Effector CD4-positive, alpha-beta T cell (primary cell): ENCODE results near the gene TMEM247.
A peak's percentile ranks its signal among the peaks of the same experiment; 100 is the strongest.
"Not testable (repeated sequence)": the region's sequence is repeated elsewhere in the genome, so short reads cannot be mapped to it uniquely, and the experiment has no call there.

Experiments
- DNase-seq: peaks from one replicate; pipeline ENCODE4 v3.0.0-alpha.2; 2020

TMEM247 gene

DNA sequence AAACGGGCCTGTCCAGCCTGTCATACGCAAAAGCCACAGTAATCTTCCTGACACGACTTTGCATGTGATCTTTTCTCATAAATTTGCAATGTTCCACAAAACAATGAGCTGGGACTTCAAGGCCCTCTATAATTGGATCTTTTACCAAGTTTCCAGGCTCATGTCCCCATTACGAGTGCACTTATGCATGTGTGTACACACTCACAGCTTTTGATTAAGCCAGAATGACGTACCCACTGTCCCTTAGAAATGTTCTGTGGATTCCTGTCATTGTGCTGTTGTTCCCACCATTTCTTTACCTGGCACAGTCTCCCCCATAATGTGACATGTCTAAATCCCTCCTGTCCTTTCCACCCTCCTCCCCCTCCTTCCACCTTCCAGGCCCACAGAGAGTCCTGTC, 19.7 kb upstream of the TMEM247 start:
- no peak for DNase-seq

DNA sequence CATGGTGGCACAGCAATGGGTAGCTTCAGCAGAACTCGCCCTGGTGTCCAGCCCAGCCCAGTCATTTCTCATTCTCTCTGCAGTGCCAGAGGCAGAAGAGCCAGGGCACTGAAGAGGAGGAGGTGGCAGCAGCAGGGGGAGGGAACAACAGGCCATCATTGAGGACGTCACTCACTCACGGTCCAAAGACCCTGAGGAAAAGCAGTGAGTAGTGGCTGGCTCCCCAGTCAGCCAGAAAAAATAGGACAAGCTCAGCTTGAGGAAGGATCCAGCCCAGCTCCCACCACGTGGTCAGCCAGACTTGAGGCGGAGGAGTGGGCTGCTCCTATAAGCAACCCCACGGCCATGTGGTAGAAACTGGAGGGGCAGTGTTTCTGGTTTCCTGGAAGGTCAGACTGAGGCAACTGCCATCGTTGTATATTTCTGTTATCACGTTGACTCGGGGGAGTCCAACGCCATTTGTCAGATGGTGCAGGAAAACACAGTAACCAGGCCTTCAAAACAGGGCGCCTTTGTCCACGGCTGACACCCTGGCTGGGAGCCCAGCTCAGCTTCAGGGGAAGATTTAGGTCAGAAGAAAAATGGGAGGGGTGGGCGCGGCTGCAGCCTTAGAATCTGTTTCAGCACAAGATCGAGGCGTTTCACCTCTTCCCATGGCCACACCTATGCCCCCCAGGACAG, 19.0 kb upstream of the TMEM247 start:
- DNase-seq: no peak

DNA sequence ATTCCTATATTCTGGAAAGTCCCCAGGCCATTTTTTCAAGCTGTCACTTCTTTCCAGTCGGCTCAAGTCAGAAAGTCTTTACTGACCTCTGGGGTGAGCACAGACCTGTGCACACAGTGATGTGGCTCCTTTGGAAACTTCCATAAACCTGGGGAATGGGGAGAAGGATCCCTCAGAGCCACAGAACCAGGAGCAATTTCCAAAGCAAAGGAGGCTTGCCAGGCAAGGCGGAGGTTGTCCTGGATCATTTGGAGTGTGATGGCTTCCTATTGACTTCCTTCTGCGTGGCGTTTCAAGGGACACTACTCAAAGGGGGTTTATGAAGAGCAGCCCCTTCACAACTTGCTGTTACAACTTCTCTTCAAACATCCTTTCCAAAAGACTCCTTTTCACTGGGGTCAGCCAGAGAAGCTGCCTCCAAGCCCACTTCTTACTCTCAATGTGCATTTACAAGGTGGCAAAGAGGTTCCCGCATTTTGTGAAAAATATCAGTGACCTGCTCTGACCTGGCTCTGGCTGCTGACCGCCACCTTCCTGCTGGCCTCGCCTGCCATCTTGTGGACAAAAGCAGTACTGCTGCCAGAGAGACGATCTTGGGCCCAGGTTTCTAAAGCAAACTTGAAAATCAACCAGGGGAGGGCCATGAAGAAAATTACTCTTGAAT, 18.2 kb upstream of the TMEM247 start:
- DNase-seq: peak; percentile 64

DNA sequence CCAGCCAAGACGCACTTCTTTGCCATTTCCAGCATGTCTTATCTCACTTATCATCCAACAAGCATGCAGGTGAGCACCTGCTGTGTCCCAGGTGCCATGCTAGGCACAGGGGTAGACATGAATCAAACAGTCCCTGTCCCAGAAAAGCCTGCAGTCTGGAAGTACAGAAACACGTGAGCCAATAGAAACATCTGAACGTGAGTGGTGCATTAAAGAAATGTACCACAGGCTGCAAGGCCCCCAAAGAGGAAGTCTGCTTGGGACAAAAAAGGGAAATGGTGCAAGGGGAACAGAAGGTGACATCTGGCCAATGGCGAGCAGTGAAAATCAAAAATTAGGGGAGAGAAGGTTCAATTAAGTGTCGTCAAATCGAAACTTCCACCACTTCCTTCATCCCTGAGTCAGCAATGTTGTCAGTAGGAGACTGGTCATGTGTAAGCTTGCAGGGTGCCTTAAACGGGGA, 17.6 kb upstream of the TMEM247 start:
- DNase-seq: no peak

DNA sequence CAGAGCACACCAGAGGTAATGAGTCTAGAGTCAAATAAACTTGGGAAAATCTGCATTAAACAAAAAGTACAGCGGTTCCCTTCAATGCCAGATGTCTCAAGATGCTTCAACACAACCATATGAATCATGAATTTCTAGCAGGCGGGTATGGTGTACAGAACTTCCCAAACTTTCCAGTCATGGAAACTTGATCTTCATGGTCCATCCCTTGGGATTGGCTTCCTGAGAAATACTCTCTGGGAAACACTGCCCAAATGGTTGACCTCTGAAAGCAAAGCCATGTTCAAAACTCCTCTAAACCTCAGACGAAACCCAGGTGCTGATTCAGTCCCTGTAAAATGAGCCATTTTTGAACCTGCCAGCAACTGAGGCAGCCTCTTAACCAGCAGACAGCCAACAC, 16.4 kb upstream of the TMEM247 start:
- no peak for DNase-seq

DNA sequence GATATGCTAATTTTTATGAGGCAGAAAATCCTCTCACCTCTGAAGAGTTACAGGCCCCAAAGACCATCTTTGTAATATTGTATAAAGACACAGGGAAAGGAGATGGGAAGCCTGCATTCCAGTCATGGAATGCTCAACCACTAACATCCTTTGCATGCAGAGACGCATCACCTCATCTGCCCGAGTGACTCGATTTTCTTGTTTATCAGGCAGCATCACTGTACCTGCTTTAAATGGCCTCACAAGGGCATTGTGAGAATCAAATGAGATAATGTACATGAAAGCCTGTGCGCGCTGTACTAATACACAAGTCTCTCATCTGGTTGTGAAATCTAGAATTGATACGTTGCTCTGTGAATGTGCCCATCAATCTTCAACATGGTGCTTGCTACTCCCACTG, 10.2 kb upstream of the TMEM247 start:
- no peak for DNase-seq

DNA sequence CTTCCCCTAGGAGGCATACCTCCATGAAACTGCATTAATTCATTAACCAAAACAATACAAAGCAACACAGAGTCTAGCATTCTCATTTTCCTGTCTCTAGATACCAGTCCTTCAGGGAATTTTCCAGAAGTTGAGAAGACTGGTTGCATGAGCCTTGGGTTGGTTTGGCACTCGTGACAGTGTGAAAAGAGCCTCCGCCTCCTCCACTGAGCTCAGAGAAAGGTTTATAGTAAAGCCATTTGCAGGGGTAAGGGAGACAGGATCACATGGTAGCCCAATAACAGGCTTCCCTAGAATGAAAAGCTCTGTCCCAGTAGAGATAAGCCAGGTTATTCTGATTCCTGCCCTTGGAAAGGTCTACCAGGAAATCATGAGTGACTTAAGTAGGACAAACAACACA, 9.7 kb upstream of the TMEM247 start:
- no peak for DNase-seq

DNA sequence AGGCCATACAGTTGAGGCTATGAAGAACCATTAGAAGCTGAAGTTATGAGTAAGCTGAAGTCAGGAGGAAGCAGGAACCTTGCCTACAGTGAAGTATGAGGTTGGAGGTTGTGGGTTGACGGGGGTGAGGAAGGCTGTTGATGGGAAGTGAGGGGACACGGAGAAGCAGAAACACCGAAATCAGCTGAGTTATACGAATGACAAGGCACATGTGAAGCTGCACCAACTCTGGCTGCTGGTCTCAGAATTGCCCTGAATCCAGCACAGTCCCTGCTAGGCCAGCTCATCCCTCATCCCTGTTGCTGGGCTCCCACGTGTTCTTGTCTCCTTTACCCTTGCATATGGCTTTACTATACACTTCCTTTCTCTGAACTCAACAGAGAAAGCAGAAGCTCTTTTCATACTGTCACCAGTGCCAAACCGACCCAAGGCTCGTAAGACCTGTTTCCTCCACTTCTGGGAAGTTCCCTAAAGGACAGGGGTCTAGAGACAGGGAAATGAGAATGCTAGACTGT, 9.2 kb upstream of the TMEM247 start:
- no peak for DNase-seq

DNA sequence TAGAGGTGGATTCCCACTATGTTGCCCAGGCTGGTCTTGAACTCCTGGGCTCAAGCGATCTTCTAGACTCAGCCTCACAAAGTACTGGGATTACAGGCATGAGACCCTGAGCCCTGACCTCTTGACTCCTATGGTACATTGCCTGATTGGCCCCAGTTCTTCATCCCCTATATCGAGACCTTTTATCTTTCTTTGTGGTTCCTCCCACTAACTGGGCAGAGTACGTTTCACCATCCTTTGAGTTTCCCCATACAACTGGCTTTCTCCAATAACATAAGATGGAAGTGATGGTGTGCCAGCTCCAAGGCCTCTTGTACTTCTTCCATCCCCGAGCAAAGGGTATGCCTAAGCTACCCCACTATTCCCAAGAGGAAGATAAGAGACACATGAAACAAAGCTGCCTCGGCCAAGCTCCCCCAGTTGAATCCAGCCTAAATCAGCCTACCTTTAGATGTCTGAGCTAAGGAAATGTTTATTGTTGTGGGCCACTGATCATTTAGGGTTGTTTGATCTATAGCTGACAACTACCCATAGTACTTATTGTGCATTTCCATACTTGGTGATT, 8.3 kb upstream of the TMEM247 start:
- DNase-seq: no peak

DNA sequence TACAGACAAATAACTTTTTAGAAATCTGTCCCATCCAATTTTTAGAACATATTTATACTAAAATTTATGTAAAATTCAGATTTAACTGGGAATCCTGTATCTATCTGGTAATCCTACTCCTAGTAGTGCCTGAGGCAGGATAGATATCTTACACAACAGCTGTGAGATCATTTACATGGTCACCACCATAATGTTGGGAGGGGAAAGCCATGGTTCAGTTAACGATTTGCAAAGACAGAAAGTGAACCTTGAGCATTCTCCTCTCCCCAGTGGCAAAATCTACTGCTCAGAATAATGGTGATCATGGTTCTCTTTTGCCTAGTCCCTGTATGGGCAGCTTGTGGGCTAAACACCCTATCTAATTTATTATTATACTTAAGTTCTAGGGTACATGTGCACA, 7.7 kb upstream of the TMEM247 start:
- DNase-seq: no peak

DNA sequence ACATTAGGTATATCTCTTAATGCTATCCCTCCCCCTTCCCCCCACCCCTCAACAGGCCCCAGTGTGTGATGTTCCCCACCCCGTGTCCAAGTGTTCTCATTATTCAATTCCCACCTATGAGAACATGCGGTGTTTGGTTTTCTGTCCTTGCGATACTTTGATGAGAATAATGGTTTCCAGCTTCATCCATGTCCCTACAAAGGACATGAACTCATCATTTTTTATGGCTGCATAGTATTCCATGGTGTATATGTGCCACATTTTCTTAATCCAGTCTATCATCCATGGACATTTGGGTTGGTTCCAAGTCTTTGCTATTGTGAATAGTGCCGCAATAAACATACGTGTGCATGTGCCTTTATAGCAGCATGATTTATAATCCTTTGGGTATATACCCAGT, 7.2 kb upstream of the TMEM247 start:
- DNase-seq: not testable (repeated sequence)

DNA sequence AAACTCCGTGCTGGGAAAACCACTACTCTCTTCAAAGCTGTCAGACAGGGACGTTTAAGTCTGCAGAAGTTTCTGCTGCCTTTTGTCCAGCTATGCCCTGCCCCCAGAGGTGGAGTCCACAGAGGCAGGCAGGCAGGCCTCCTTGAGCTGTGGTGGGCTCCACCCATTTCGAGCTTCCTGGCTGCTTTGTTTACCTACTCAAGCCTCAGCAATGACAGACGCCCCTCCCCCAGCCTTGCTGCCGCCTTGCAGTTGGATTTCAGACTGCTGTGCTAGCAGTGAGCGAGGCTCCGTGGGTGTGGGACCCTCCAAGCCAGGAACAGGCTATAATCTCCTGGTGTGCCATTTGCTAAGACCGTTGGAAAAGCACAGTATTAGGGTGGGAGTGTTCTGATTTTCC, 1.9 kb upstream of the TMEM247 start:
- not testable (repeated sequence) for DNase-seq

DNA sequence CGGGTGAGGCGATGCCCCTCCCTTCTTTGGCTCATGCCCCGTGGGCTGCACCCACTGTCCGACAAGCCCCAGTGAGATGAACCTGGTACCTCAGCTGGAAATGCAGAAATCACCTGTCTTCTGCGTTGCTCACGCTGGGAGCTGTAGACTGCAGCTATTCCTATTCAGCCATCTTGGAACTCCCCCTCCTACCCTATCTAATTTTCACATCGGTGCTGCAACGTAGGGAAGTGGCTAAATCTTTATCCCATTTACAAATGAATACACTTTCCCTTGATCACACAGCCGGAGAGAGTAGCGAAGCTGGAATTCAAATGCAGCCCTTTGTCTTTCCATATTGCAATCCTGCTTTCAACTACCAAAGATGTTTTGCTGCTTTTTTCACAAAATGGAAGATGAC, 1.4 kb upstream of the TMEM247 start:
- no peak for DNase-seq

DNA sequence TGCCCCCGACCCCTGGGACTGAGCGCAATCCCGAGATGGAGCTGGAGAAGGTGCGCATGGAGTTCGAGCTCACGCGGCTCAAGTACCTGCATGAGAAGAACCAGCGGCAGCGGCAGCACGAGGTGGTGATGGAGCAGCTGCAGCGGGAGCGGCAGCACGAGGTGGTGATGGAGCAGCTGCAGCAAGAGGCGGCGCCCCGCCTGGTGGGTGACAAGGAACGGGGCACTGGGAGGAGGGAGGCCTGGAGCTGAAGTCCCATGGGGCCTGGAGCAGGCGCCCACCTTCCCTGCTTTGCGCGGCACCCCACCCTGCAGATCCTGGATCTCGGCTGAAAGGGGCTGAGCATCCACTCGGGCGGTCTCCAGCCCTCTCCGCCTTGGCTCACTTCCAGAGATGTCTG, 1.2 kb downstream of the TMEM247 start:
- DNase-seq: no peak

DNA sequence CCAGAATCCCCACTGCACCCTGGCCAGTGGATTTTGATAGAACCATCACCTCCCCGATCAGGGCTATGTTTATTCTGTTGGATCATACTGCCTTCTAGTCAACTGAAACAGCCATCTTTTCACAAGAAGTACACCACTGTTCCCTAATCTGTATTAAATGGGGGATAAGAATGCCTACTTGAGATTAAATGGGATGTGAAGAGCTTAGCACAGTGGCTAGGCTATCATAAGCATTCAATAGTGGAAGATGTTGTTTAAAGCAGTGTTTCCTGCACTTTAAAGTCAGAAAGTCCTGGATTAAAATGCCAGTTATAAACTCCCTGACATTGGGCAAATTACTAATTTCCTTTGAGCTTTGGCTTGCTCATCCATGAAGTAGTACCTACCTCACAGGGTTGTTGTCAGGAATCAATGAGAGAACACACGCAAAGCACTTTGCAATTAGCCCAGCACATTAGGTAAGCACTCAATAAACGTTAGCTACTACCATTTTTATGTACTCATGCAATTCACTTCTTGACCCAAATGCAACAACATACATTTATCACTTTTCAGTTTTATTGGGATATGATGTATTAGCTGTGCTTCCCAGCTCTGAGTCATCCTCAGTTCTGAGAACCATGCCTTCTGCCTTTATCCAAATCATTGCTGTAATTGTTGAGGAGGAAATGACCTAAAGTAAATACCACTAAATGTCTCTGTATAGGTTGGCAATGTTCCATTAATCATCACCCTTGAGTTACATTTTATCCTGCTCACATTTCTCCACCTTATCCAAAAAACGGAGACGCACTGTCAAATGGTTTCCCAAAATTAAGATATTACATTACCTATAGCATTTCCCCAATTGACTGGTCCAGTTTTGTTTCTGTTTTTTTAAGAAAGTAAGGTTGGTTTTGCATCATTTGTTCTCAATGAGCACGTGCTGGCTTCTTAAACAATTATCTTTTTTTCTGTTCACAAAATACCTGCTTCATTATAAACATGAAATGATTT, 2.1 kb downstream of the TMEM247 start:
- DNase-seq: no peak

DNA sequence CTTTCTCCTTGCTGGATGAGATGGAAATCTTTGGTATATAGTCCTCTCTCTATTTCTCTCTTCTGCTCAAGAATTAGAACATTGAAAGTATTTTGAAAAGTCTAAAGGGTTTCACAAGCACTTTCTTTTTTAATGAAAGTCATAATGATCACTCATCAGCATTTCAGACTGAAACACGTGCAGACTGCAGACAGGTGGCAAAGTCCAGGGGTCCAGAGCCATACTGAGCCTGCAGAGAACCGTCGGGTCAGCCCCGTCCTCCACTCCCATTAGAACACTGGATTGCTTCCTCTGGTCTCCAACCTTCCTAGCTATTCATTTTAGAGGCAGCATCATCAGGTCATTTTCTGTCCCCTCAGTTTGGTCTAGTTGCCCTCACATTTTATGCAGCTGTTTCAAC, 3.1 kb downstream of the TMEM247 start:
- DNase-seq: no peak

DNA sequence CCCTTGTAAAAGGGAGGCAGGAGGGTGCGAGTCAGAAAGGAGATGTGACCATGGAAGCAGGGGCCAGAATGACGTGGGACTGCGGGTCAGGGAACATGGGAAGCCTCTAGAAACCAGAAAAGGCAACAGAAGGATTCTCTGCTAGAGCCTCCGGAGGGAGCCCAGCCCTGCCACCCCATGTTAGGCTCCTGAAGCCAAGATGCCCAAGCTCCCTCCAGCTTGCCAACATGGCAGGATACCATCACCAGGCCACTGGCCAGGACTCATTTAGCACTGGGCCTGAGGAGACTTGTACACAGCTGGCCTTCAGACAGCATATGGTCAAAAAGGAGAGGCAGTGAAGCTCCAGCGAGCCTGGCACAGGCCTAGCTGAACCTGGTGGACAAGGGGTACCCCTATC, 5.6 kb downstream of the TMEM247 start:
- no peak for DNase-seq

DNA sequence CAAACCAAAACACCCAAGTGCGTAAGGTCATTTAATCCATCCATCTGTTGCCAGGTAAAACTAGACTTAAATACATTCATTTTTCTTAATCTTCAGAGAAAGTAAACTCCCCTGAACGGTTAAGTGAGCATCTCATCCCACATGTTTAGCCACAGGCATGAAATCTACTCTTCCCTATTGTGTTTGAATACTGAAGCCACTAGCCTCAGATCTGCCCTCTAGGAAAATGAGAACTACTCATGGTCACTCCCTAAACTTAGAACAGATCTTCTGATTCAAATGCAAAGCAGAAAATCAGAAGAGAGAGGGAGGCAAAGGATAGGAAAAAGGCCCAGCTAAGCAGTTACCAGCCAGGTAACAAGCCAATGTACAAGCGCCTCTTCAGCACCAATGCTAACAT, 7.1 kb downstream of the TMEM247 start:
- no peak for DNase-seq

DNA sequence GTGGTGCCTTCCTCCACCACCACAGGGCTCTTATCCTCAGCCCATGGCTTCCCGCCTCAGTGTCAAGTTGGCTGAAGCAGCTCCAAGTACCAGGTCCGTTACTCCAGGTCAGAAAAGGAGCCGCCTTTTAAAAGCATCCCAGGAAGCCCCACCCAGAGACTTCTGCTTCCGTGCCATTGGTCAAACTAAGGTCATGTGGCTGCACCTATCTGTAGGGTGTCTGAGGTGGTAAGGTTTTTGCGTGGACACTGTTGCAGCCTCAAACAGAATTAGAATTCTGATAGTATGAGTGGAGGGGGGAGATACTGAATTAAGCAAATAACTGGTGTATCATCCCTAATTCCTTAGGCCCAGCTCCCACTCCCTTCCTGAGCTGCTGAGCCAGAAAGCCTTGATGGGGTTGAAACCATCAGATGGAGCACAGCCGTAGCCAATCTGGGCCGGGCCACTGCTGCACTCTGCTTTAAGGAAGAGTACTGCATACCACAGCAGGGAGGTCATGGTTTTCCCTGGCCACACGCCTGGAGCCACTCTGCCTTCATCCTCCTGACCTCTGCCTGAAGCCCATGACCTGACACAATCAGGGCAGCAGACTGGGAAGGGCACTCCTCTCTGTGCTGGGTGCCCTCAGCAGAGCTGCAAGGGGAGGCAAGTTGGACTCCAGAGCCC, 8.4 kb downstream of the TMEM247 start:
- no peak for DNase-seq

DNA sequence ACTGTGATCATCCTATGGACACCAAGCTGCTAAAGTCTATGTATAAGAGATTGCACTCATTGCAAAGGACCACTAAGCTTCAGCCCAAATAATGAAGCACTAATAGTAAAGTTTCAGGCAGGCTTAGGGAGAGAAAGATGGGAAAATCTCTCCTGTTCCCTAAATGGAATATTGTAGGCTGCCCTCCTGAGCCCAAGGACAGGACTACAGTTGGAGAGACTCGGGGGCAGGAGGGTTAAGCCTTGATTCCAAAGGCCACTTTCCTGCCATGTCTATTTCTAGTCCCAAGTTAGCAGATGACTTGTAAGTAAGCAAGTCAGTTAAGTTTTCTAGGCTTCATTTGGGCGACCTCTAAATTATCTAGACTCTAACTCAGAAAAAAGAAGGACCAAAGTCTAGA, 9.0 kb downstream of the TMEM247 start:
- DNase-seq: no peak

DNA sequence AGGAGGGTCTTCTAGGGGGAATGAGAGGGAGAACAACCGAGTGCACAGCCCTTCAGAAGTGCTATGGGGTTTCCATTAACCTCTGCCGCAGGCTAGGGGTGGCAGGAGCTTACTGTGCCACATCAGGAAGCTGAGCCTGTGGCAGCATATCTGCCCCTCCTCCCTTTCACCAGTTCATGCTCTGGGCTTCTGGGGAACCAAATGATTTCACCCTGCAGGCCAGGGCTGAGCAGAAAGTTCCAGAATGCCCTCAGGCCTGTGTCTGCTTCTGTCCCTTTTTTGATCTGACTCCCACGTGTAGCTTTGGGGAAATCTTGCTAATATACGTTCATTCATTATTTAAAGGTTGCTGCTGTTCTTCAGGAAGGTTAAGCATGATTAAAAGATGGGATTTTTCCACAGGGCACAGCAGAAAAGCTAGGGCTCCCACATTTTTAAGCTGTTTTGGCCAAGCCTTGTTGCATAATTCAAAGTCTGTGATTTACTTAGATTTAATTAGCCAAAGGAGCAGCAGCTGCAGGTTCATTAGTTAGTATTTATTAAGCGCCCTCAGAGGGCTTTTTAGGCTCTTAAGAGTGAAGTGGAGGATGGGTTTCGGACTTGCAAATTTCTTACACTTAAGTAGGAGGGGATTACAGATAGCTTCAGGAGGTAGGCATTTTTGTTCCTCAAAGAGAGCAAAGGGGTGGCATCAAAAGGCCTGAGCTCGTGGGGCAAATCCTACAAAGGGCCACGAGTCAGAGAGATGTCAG, 10.2 kb downstream of the TMEM247 start:
- DNase-seq: no peak
